Esophagus mucosa (tissue), 1 donor: ENCODE data around the gene PCSK2. TPM values are rescaled to one million over a fixed set of nuclear protein-coding genes. Genes with fewer than 3 reads are reported as not detected.
A peak's percentile ranks its signal among the peaks of the same experiment; 100 is the strongest.

Source experiments
- ATAC-seq: fragments of 200-7000 bp; cut with Tn5 transposase; one replicate; pipeline ENCODE4 v1.9.1; 2020
- total RNA-seq: library from RNA; stranded (reverse); gene quantifications from one replicate; pipeline ENCODE4 v1.2.4, GENCODE V29; 2023
- donor health status: DM: yes; HTN: yes; CAD: no.

PCSK2 gene
- total RNA-seq, 1 donor from 2014 or later = 0.12 TPM

DNA sequence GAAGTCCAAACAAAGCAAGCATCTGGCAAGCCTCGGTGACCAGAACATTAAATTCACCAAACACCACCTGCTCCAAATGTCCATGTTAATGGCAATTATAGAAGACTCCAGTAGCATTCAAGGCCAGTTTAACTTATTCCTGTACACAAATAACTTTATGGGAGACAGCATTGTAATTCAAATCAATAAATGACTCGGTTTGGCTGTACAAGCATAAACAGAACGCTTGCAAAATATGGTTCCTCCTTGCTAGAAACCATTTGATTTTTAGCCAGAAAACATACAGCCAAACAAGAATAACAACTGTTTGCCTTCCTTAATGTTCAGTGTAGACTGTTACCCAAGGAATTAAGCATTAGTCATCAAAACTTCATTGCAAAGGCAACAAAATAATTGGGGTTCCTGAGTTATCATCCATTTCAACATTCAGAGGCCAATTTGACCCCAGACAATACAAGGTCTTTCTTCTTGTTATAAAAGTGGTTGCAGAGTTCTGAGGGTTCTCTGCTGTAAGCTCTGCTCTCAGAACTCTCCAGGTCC is 179.3 kb downstream of the PCSK2 start:
- peak; percentile 62 for ATAC-seq

DNA sequence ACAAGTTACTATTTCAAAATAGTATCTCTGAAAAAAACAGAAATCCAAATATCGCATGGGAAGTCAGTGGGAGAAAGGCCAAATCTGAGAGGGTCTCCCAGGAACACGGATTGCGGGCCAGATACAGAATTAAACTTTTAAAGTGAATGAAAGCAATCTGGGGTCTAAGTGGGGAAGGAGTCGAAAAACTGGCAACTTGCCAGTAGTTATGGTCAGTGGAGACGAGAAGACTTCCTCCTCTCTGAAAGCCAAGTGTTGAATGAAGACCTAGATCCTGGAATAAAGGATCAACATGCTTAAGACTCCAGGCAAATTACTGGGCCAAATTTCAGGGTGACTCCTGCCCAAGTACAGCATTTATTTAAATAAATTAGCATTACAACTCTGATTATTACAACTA is 180.7 kb downstream of the PCSK2 start:
- ATAC-seq = no peak

DNA sequence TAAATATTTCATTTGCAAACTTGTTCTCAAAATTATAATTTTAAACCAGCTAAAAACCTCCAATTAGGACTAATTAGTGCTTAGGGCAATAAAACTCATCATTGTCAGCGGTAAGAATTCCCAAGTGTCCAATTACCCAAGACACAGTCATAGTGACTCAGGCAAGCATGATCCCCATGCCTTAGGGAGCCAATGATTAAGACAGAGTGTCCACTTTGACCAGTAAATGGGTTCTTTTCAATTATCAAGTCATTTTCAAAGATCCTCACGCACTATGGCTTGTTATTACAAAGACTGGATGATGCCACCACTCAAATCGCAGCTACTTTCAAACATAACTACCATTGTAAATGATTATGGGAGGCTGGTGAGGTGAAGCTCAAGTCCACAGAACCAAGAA is 190.4 kb downstream of the PCSK2 start:
- no peak for ATAC-seq

DNA sequence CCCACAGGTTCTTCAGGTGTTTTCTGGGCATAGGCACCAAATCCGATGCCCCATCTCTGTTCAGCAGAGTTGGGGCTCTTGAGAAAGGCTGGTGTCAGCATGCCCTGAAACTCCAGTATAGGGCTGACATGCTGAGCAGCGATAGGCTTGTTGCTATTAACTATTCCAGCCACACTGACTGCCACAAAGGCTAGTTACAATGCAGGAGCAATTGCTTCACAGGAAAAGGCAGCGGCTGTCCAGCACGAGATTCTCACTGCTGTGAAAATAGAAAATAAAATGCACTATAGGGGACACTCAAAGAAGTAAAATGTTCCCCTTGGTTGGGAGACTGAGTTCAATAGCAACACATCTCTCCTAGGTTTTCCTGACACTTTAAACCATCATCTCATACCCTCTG is 191.9 kb downstream of the PCSK2 start:
- ATAC-seq = no peak

DNA sequence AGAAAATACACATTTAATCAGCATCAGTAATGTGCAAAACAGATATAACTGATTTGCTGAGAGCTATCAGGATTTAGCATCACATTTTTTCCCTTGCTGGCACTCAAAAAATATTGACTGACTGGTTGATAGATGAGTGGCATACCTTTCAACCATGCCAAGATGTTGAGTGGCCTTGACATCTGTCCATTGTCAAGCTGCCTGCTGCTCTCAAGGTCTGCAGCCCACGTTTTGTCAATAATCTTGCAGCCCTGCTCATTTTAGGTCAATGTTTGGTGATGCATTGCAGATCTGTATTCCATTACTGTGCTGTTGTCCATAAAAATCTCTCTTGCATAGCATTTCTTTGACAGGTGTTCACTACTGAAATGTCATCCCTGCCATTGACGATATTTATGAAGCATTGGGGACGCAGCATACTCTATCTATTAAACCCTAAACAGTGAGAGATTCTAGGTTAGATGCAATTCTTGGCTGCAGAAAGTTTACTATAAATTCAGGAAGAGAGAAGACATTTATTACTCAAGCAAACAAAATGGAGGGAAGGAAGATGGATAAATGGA is 192.7 kb downstream of the PCSK2 start:
- no peak for ATAC-seq

DNA sequence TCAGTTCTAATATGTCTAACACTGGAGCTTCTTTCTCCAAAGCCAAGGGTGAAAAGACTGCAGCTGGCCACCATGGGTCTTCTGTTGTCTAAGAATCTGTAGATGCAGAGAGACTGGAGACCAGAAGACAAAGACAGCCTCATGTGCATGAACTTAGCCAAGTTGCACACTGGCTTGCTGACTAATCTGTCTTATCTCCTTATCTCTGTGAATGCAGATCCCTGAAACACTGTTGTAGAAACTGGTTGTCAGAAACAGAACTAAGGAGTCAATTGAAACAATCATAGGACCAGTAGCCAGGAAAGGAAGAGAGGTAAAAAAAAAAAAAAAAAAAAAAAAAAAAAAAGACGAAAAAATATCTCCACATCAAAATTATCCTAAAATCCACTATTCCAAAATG is 194.7 kb downstream of the PCSK2 start:
- ATAC-seq = no peak

DNA sequence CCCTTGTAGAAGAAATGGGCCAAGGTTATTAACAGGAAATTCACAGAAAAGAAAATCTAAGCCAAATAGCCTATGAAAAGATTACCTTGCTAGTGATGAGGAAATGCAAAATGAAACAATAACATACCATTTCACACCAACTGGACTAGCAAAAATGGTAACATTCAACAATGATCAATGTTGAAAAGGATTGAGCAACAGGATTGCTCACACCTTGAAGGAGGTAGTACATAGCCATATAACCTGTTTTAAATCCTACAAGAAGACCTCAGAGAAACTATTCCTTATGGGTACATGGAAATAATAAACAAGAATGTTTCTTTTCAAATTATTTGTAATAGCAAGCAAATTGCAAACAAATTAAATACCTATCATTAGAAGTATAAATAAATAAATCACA is 196.9 kb downstream of the PCSK2 start:
- peak; percentile 64 for ATAC-seq

DNA sequence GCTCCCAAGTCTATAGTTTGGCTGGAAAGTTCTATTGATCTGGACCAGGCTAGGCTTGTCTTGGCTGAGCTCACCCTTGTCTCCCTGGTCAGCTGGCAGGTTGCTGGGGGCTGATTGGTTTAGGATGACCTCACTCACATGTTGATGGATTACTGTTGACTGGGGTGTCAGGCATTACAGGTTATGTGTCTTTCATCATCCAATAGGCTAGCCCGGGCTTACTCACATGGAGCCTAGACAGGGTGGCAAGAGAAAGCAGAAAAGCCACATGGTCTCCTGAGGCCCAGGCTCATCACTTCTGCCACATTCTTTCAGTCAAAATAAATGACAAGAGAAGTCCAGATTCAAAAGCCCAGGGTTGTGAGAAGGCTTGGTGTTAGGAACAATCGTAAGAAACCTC is 200.8 kb downstream of the PCSK2 start:
- peak; percentile 87 for ATAC-seq

DNA sequence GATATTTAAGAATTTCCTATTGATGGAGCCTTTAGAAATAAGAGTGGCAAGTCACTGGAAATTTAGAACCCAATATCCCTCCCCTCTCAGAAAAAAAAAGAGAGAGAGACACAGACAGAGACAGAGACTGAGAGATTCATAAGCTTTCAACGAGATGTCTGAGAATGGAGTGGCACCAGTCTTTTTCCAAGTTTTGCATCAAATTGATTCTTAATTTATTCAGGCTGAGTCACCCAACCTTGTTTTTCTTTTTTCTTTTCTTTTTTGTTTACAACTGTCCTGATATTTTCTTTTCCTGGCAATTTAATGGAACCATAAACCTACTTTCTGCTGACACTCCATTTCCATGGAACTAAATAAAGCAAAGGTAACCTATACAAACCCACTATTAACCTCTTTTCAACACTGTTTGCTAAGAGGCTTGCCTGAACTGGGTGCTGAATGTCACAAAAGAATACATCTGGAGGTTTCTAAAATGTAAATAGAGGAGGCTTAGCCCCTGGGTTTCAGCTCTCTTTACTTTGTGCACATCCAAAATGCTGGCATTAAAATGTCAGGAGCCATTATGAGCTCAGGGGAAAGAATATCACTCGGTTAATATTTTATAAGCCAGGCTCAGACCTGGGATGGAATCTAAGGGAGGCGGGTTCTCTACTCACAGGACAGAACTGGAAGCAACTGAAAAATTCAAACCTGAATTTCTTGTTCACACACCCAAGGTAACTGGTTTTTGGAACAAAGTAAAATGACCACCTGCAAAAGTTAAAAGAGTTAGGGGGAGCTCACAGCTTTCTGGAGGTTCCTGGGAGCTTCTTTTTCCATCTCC is 203.5 kb downstream of the PCSK2 start:
- ATAC-seq = no peak

DNA sequence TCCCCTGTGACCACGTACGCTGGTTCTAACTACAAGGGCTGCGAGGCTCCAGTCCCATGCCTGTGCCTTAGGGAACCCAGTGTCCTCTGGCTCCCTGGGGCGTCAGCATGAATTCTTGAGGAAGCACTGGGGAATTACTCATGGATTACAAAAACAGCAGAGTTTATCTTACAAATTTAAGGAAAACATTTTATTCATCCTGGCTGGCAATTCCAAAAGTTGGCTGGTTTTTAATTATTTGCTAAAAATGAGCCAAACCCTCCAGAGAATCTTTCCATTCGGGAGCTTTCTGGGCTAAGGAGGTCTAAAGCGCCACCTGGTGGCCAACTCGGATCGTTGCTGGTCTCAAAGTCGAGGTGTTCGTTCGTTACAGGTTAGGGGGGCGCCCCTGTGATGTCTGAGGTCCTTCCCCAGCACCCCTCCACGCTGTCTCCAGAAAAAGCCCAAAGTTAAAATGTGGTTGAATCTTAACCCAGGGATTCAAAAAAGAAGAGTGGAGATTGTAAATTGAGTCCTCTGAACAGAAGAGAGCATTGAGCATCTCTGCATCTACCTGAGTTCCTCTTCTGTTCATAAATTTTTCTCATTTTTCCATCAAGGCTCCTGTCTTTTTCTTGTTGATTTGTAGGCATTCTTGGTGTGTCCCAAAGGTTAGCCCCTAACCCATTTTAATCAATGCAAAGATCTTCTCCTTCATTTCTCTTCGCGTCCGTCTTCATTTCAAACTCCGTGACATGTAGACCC is 205.0 kb downstream of the PCSK2 start:
- no peak for ATAC-seq

DNA sequence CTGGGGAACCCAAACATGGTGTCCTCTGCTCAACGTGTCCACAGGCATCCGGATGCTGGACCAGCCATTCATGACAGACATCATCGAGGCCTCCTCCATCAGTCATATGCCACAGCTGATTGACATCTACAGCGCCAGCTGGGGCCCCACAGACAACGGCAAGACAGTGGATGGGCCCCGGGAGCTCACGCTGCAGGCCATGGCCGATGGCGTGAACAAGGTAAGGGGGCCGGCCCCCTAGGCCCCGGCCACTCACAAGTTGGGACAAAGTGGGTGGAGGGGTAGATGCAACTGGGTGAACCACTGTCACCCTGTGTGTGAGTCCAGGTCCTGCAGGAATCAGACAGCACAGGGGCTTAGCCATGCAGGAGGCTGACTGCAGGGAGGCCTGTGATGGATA is 209.8 kb downstream of the PCSK2 start:
- no peak for ATAC-seq

DNA sequence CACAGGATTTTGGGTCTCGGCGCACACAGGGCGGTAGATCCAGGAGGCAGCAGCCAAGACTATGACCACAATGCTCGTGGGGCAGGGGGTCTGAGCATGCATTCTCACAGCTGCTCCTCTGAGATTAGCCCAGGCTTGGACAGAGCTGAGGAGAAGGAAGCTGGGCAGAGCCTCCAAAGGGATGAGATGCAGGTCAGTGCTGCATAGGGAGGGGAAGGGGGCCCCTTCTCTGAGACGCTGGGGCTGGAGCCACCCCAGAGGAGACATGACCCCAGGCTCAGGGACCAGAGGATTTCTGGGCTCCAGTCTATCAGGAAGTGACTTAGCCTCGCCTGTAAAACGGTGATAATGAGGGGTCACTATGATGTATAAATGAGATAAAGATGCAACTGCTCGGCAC is 210.4 kb downstream of the PCSK2 start:
- no peak for ATAC-seq

DNA sequence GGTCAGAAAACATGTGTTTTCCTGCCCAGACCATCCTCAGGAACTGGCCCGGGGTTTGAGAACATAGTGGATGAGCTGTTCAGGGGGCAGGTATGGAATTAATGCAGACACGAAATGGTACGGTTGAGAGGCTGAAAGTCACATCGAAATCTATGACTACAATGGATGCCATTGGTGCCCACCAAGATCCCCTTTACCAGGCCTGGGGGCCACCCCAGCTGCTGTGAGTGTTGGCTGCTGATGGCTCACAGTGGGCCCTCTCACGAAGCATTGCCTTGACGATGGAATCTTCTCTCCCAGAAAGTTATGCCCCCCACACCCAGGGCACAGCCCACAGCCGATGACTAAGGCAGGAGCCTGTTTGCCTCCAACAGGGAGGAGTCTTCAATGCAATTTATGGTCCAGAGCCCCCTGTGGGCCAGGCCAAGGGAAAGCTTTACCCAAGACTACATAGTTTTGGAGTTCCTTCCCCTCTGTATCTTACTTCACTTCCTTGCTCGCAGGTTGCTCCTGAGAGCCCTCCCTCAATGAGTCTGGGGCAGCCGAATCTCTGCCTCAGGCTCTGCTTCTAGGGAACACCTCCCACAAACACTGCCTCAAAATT is 211.7 kb downstream of the PCSK2 start:
- no peak for ATAC-seq

DNA sequence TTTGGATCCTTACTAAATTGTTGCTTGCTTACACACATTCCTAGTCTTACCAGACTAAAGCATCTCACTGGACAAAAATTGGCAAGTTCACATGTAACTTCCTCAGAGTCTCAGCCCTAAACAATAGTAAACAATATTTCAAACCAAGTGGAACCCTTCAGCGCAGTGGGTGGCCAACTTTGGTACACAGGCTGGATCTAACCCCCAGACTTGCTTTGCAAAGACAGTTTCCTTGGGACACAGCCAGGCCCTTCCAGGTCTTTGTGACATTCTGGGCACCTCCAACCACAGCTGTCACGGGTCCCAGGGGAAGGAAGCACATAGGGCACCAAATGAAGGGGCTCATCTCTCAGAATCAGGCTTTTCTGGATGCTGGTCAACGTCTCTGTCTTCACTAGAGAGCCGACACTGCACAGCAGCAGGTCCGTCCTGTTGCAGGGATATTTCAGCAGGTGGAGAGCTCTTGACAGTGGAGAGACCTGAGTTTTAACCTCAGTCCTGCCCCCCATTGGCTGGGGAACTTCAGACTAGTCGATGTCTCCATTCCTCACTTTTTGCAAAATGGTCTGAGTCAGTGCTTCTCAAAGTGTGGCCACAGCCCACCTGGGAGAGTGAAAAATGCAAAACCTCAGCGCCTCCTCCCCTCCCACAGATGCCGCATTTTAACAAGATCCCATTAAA is 212.9 kb downstream of the PCSK2 start:
- no peak for ATAC-seq

DNA sequence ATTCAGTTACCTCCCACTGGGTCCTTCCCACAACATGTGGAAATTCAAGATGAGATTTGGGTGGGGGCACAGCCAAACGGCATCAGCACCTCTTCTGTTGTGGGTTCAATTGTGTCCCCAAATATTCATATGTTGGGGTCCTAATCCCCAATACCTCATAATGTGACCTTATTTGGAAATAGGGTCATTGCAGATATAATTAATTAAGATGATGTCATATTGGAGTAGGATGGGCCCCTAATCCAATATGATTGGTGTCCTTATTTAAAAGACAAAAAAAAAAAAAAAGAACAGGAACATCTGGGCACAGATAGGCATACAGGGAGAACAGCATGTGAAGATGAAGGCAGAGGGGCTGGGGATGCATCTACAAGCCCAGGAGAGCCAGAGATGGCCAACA is 214.9 kb downstream of the PCSK2 start:
- no peak for ATAC-seq

DNA sequence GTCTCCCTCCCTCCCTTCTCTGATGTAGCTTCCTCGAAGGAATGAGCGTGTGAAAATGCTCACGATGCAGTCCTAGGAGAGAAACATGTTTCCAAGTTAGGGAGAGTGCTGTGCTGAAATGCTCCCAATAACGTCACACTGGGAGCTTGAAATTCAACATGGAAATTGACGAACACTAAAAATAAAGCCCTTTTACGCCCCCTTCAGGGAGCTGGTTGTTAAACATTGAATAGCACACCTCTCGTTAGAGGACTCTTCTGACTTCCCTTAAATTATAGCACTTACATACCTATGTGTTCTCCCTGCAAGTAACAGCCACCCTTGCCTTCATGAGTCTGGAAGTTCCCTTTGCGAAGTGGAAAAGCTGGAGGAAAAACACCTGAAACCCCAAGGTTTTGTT is 215.7 kb downstream of the PCSK2 start:
- no peak for ATAC-seq

DNA sequence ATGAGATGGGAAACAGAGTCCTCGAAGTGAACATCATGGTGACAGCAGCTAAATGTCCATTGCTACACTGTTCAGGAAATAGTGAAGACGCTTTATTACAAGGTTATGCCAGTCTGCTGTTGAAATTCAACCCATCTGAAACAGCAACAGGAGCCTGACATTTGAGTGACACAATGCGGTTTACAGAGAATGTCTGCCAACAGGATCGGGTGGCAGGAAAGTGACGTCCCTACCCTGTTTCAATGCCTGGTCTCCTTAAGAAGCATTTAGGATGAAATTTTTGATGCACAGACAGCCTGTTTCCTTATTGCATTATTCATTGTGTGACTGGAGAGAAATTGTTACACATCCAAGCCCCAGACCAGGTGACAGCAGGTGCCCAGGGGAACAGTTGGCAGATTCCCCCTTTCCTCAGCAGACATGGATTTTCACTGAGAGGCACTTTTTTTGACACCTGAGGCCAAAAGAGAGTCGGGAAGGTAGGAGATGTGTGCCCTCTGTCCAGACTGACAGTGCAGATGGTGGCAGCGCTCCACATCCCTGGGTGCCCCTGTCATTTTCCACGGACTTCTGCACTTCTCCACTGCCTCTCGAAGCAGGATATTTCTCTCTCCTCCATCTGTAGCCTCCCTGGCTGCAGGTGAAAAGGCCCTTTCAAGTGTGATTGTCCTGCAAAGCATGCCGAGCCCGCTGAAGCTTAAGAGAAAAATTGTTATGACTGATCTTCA is 216.5 kb downstream of the PCSK2 start:
- ATAC-seq = no peak

DNA sequence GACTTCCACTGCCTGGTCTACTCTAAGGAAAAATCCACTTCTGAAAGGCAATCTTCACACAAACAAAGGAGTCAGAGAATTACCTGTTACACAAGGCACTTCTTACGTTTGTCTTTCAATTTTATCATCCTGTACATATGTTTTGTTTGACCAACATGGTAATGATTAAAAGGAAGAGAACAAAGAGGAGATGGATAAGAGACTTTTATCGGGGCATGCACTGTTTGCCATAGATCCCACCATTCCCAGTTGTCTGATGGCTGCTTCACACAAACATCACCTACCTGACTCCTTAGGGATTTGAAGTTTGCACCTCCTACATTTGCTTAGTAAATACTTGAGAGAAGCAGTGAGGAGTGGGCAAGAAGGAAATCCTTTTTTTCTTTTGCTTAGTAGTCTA is 217.3 kb downstream of the PCSK2 start:
- no peak for ATAC-seq

DNA sequence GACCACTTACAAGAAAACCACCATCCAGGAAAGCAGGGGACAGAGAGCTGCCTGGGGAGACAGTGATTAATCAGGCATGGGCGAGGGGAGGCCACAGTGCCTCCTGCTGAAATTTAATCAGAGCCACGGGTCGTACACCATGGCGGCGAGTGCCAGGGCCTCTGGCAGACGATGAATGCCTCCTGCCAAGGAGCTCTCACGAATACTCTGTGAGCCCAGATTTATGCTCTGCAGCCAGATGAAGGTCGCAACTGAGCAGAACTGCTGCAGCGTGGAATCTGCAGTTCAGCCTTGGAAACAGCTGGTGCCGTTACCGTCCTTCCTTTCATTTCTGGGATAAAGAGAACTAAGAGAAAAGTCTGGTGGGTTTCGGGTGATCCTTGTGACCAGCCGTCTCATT is 218.7 kb downstream of the PCSK2 start:
- no peak for ATAC-seq

DNA sequence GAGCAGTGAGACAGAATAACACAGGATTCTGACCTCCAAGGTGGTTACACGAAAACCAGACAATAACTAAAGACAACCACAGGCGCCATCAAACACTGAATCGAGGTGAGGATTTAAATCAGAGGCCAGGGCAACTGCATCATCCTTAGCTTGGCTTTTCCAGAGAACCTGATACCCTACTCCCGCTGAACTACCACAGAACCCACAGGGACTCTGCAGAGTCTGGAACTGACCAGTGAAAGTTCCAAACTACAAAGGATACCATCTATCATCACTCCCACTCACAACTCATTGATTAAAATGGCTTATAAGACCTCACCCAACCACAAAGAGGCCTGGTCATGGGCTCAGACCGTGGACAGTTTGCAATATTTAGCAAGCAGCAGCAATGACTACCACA is 219.3 kb downstream of the PCSK2 start:
- no peak for ATAC-seq

DNA sequence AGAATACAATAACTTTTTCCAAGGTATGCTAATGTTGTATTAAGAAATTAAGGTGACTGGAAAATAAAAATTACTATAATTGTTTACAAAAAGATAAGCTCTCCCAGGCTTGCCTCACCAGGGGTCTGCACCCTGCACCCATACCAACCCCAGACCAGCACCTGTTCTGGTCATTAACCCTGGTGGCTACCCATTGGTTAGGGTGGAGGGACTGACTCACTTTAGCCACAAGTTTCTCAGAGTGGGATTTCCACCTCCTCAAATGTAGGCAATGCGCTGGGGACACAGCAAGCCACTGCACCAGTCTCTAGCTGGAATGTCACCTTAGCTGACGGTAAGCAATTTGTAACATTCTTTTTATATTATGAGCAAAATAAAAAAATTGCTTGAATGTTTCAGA is 221.2 kb downstream of the PCSK2 start:
- ATAC-seq = no peak

DNA sequence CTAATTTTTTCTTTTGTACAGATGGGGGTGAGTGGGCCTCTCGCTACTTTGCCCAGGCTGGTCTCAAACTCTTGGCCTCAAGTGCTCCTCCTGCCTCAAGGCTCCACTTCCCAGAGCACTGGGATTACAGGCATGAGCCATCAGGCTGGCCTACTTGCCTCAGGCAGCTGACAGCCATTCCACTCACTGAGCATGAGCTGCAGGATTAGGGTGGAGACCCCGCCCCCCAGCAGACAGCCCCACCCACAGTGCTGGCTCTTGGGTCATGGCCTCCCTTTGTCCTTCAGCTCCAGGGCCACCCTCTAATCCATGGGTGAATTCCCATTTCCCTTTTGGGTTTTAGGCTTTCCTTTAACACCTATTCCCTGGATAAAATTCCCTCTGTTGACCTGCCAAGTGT is 222.2 kb downstream of the PCSK2 start:
- no peak for ATAC-seq
